NCI-H526 (cell line): ENCODE measurements around the gene ISG20L2.
A peak's percentile ranks its signal among the peaks of the same experiment; 100 is the strongest.

ENCODE experiments used
- DNase-seq, 2 experiments: peaks; one replicate each; lab custom pipeline; 2025; lab: John Stamatoyannopoulos, UW

Gene ISG20L2

GRCh38 chr1:156752843-156753482 is 24.4 kb upstream of the ISG20L2 start:
- peak; percentile 54 to 60 for DNase-seq

DNA sequence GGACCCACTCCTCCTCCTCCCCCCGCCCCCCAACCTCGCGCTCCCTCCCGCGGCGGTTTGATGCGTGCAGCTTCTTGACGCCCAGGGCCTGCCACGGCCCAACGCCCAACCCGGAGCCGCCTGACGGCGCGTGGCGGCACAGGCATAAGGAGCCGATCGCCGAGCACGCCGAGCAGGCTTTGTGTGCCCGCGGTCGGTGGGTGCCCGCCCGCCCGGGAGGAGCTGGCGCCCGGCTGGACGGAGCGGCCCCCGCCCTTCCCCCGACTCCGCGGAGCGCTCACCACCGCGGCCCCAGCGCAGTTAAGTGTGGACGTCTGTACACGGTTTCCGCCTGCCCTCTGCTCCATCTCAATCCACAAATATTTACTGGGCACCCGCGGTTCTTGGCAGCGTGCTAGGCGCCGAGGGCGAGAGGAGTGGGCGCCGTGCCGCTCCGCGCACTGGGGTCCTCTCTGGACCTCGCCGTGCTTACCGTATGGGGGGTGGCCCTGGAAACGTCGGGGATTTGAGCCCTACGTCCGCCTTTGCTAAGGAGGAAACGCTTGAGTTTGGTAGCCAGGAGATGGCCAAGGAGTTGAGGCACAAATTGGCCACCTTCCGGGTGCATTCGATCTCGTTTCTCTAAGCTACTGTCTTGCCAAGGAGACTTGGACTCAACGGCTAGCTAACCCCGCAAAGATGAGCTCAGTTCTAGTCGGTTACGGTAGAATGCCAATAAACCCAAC is 23.4 kb upstream of the ISG20L2 start:
- DNase-seq = peak; percentile 98 to 100

DNA sequence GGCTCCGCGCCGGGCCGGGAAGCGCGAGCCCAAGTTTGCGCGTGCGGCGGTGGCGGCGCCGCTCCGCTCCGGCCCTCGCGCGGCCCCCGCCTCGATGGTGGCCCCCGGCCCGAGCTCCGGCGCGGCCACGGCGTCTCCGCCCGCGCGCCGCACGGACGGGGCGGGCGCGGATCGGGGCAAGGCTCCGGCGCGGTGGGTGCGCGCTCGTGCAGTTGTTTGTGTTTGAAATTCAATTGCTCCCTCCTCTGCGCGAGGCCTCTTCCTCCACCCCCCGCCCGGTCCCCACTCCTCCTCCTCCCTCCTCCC is 22.8 kb upstream of the ISG20L2 start, which contains the start of gene HDGF:
Gene HDGF, minus strand, starts transcription at position 225 of the 306 bp plus-strand sequence. CDS start 246 bp downstream, outside the sequence.
- no peak for DNase-seq

DNA sequence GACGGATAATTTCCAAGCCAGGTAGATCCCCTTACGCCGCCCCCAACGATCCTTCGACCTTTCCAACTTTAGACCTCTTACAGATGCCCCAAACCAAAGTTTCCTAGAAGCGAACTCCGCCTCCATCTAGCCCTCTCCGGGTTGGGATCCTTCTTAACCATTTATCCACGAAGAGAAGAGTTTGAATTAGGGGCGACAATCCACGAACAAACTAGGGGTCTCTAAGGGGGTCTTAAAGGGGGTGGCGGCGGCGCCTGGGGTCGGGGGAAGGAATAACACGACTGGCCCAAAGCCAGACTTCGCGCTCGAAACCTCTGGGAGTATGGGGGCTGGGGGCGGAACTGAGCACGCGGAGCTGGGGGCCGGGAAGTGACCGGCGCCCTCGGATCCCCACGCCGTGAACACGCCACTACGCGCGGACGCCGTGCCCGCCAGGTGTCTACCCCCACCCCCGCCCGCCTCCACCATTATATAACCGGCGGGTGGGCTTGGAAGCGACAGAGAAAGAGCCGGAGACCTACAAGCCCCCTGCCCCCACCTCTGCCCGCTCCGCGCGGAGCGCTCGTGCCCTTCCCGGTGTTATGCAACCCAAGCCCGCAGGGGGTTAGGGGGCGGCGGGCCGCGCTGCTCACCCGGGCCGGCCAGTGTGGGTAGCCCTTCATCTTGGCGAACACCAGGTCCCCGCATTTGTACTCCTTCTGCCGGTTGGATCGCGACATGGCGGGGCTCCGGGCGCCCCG is 22.3 kb upstream of the ISG20L2 start:
- DNase-seq = peak in 1 of 2 experiments; percentile 85

GRCh38 chr1:156750191-156750672 is 21.7 kb upstream of the ISG20L2 start:
- peak; percentile 69 to 85 for DNase-seq

GRCh38 chr1:156749419-156750118 is 21.0 kb upstream of the ISG20L2 start:
- peak in 1 of 2 experiments; percentile 43 for DNase-seq

DNA sequence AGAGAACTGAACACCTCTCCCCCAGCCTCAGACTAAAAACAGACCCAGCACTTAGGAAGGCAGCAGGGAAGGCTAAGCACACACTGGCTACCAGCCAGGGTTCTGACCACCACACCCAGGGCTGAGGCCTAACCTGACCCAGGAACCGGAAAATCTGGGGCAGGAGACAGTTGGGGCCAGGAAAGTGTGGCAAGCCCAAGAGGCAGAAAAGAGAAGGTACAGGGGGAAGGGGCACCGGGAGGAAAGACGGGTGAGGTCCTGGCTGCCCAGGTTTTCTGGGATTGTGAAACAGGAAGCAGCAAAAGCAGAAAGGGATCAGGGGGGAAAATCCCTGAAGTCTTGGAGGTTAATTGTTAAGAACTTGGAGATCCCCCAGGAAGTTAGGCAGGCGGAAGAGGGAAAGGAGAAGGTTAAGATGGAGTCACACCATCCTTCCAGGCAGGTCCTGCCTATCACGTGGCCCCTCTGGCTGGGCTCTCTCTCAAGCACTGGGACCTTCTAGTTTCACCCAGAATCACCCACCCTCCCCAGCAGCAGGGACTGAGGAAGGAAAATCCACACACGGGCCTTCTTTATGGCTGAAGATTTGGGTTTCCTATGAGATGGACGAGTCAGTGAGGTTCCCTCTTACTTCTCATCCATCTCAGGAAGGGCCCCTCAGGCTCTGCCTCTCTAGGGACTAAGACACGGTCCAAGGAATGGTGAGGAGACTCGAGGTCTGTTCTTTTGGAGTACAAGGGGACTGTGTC is 20.3 kb upstream of the ISG20L2 start:
- peak in 1 of 2 experiments; percentile 55 for DNase-seq

- no peak for DNase-seq
Observed at GRCh38 chr1:156747742-156748669, 19.4 kb upstream of the ISG20L2 start.

DNA sequence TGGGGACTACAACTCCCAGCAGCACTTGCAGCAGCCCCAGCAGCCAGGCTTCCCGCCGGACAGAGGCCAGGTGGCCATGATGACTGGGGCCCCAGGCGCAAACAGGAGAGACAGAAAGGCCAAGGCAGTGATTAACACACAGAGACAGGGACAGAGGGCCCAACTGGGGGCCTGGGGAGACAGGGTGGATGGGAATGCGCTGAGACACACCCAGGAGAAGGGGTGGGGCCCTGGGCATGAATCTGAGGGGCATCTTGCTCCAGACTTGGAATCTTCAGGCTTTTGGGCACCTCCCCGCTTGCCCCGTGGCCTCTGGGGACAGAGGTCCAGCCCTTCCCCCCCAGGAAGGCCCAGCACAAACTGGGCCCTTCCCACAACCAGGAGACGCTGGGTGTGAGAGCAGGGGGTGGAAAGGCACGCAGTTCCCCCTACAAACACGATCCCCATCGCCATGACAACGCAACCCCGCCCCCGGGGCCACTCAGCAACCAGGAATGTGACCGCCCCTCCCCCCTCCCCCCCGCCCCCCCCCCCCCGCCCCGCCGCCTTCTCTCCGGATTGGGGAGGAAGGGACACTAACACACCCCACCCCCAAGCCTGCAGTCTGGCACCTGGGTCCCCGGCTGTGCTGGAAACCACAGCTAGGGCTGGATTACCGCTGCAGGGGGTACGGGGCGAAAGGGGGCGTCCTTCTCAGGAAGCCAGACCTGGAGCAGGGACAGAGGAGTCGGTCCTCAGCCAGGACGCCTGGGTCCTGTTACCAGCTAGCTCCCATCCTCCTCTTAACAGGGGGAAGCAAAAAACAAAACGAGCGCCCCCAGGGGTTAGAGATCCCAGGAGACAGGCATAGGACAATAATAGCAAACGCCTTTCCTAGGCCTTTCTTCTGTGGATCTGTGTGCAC is 18.4 kb upstream of the ISG20L2 start:
- peak; percentile 60 to 89 for DNase-seq

DNA sequence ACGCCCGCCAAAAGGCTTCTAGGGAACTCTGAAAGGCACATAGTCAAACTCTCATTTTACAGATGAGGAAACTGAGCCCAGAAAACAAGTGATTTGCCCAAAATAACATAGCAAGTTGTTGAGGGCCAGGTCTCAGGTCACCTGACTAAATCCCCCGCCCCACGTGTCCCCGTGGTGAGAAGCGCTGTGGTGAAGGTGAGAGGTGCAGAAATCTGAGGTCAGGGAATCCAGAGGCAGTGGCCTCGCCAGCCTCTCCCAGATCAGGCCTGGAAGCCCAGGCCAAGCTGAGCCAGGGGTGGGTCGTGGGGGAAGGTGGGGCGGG is 17.8 kb upstream of the ISG20L2 start:
- DNase-seq = no peak

- no peak for DNase-seq
Observed at GRCh38 chr1:156745881-156746280, 17.3 kb upstream of the ISG20L2 start.

DNA sequence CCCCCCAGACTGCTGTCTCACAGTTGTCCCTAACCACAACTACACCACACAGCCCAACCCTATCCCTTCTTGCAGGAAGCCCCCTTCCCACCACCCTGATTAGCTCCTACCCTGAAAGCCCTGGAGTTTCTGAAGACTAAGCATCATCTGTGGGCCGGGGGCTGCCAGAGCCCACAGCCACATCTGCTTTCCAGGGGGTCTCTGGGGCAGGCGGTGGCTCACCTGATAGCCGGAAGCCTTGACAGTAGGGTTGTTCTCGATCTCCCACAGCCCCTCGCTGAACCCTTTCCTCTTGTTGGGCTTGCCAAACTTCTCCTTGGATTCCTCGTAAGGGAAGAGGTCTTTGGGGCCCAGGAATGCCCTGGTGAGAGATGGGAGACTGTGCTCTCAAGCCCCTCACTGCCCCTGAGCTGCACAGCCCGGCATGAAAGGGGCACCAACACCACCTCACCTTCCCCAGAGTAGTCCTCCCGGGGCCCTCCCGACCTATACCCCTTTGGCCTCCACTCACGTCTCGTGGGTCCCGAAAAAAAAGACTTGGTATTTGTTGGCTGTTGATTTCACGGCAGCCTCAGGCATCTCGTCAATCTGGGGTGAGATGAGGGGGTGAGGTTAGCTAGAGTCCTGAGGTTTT is 16.3 kb upstream of the ISG20L2 start:
- DNase-seq = no peak

- no peak for DNase-seq
Observed at GRCh38 chr1:156744344-156744743, 15.8 kb upstream of the ISG20L2 start.

GRCh38 chr1:156743367-156744302 is 15.1 kb upstream of the ISG20L2 start:
- DNase-seq = no peak

GRCh38 chr1:156742801-156743200 is 14.2 kb upstream of the ISG20L2 start:
- no peak for DNase-seq

- DNase-seq = no peak
Observed at GRCh38 chr1:156742017-156742416, 13.5 kb upstream of the ISG20L2 start.

- DNase-seq = no peak
Observed at GRCh38 chr1:156741481-156741983, 13.0 kb upstream of the ISG20L2 start.
